Neural cell (in vitro differentiated cells): ENCODE measurements around the gene RUNX1. TPM values are rescaled to one million over a fixed set of nuclear protein-coding genes. Genes with fewer than 3 reads are reported as not detected.

Experiments used
- H2AFZ ChIP-seq: fragments of 200-600, 300-800 bp; sonication (generic), shearing (Covaris generic); 2 replicates; pipeline ENCODE4 v1.6.0; 2014; ENCODE audit warnings: low read depth, mild to moderate bottlenecking, antibody characterized with exemption, low read length, moderate library complexity
- H3F3A ChIP-seq: fragments of 200-600 bp; shearing (Covaris generic); 2 replicates; pipeline ENCODE4 v1.6.1; 2016; ENCODE audit warnings: mild to moderate bottlenecking, moderate library complexity, mixed read lengths, antibody characterized with exemption, low read length; ENCODE audit not compliant: insufficient read depth, poor library complexity, severe bottlenecking
- H3K27ac ChIP-seq: fragments of 200-600, 300-800 bp; sonication (generic), shearing (Covaris generic); 2 replicates; pipeline ENCODE4 v1.5.1; 2014; ENCODE audit warnings: mild to moderate bottlenecking, low read length, moderate library complexity
- H3K27me3 ChIP-seq: fragments of 300-800, 200-600 bp; sonication (generic), shearing (Covaris generic); 2 replicates; pipeline ENCODE4 v1.6.0; 2014; ENCODE audit warnings: mild to moderate bottlenecking, low read depth, low read length, moderate library complexity; ENCODE audit not compliant: insufficient read depth
- H3K36me3 ChIP-seq: fragments of 300-800, 200-600 bp; sonication (generic), shearing (Covaris generic); 2 replicates; pipeline ENCODE4 v1.5.1; 2014; ENCODE audit warnings: mild to moderate bottlenecking, antibody characterized with exemption, low read length, moderate library complexity; ENCODE audit not compliant: insufficient read depth
- H3K4me2 ChIP-seq: fragments of 300-800, 200-600 bp; sonication (generic), shearing (Covaris generic); 2 replicates; pipeline ENCODE4 v1.6.0; 2014; ENCODE audit warnings: mild to moderate bottlenecking, low read length
- H3K4me3 ChIP-seq: fragments of 300-800, 200-600 bp; sonication (generic), shearing (Covaris generic); 2 replicates; pipeline ENCODE4 v1.5.1; 2014; ENCODE audit warnings: mild to moderate bottlenecking, low read length, moderate library complexity
- H3K79me2 ChIP-seq: fragments of 200-600 bp; shearing (Covaris generic); replicated peaks from 2 replicates; pipeline ENCODE4 v1.6.0; 2014; ENCODE audit warnings: mild to moderate bottlenecking, low read length, moderate library complexity; ENCODE audit not compliant: insufficient read depth
- H3K9ac ChIP-seq: fragments of 300-800, 200-600 bp; sonication (generic), shearing (Covaris generic); 2 replicates; pipeline ENCODE4 v1.6.1; 2016; ENCODE audit warnings: mild to moderate bottlenecking, low read length, mixed read lengths
- H3K9me2 ChIP-seq: fragments of 200-600 bp; shearing (Covaris generic); 2 replicates; pipeline ENCODE4 v1.6.1; 2016; ENCODE audit warnings: mild to moderate bottlenecking, low read length, mixed read lengths; ENCODE audit not compliant: insufficient read depth
- H3K9me3 ChIP-seq: fragments of 200-600, 300-800 bp; sonication (generic), shearing (Covaris generic); 2 replicates; pipeline ENCODE4 v1.6.1; 2016; ENCODE audit warnings: mild to moderate bottlenecking, mixed run types, low read length, moderate library complexity, mixed read lengths
- H4K20me1 ChIP-seq: fragments of 200-600 bp; shearing (Covaris generic); 2 replicates; pipeline ENCODE4 v1.6.1; 2016; ENCODE audit warnings: mild to moderate bottlenecking, mixed run types; ENCODE audit not compliant: insufficient read depth
- CTCF ChIP-seq: fragments of 450-650 bp; IDR thresholded peaks from 2 replicates; pipeline ENCODE4 v1.5.1; 2014; ENCODE audit warnings: antibody characterized with exemption, mild to moderate bottlenecking, moderate library complexity; ENCODE audit not compliant: poor library complexity, severe bottlenecking
- EP300 ChIP-seq: fragments of 450-650 bp; conservative IDR thresholded peaks from 2 replicates; pipeline ENCODE4 v1.6.1; 2014; ENCODE audit warnings: antibody characterized with exemption, mild to moderate bottlenecking, moderate library complexity; ENCODE audit not compliant: poor library complexity, severe bottlenecking
- EZH2 ChIP-seq: fragments of 200-600, 300-800 bp; shearing (Covaris generic), sonication (generic); IDR thresholded peaks from 2 replicates; pipeline ENCODE4 v1.6.1; 2014; ENCODE audit warnings: antibody characterized with exemption, low read length, borderline replicate concordance, mild to moderate bottlenecking; ENCODE audit not compliant: insufficient read depth, poor library complexity, severe bottlenecking
- MXI1 ChIP-seq: fragments of 450-650 bp; conservative IDR thresholded peaks from 2 replicates; pipeline ENCODE4 v1.6.1; 2014; ENCODE audit warnings: antibody characterized with exemption, mild to moderate bottlenecking; ENCODE audit not compliant: poor library complexity, severe bottlenecking
- POLR2AphosphoS5 ChIP-seq: IDR thresholded peaks from 2 replicates; pipeline ENCODE4 v1.6.1; 2012
- RAD21 ChIP-seq: fragments of 450-650 bp; conservative IDR thresholded peaks from 2 replicates; pipeline ENCODE4 v1.6.1; 2014; ENCODE audit warnings: antibody characterized with exemption, mild to moderate bottlenecking, moderate library complexity
- REST ChIP-seq: IDR thresholded peaks from 2 replicates; pipeline ENCODE4 v1.6.1; 2012; ENCODE audit warnings: borderline replicate concordance
- SMC3 ChIP-seq: fragments of 450-650 bp; conservative IDR thresholded peaks from 2 replicates; pipeline ENCODE4 v1.6.1; 2014; ENCODE audit warnings: antibody characterized with exemption, mild to moderate bottlenecking, moderate library complexity; ENCODE audit not compliant: poor library complexity
- TAF1 ChIP-seq: IDR thresholded peaks from 2 replicates; pipeline ENCODE4 v1.6.1; 2012; ENCODE audit warnings: low read depth
- polyA plus RNA-seq: library from polyadenylated mRNA; depleted of rRNA; stranded (reverse); fragments of >200 nt; gene quantifications from 2 replicates; pipeline ENCODE4 v1.2.3, GENCODE V29; 2014

RUNX1 gene
- polyA plus RNA-seq, 1 donor from 2014 or later, result not detected

- Histone ChIP-seq H3K9me2 (no peaks in the 10 kb centered on the region), H3K4me2 (no peak overlapping the region), H2AFZ (no peak overlapping the region), H3K9ac (no peak overlapping the region), H3F3A (no peaks in the 10 kb centered on the region), H3K4me3 (no peak overlapping the region), H3K9me3 (no peaks in the 10 kb centered on the region), H3K27ac (no peak overlapping the region), H4K20me1 (no peaks in the 10 kb centered on the region), H3K79me2 (no peaks in the 10 kb centered on the region), H3K27me3 (no peaks in the 10 kb centered on the region), H3K36me3 (no peaks in the 10 kb centered on the region)
- TF ChIP-seq TAF1, result no peak
- no peak for TF ChIP-seq EZH2
- TF ChIP-seq RAD21, result no peak
- no peak for TF ChIP-seq SMC3
- no peak for TF ChIP-seq POLR2AphosphoS5
- no peak for TF ChIP-seq MXI1
- no peak for TF ChIP-seq EP300
- no peak for TF ChIP-seq REST
- no peak for TF ChIP-seq CTCF
Observed at GRCh38 chr21:34959607-34960006, 89.5 kb downstream of the RUNX1 start.

GRCh38 chr21:34958040-34958439, 91.1 kb downstream of the RUNX1 start:
- no peak overlapping the region for H3K9ac ChIP-seq
- no peaks in the 10 kb centered on the region for H3K79me2 ChIP-seq
- no peaks in the 10 kb centered on the region for H3K9me3 ChIP-seq
- H3F3A ChIP-seq, result no peaks in the 10 kb centered on the region
- H3K27ac ChIP-seq, result no peak overlapping the region
- H3K27me3 ChIP-seq, result no peaks in the 10 kb centered on the region
- no peak for TF ChIP-seq CTCF
- no peak for TF ChIP-seq RAD21
- TF ChIP-seq EZH2, result no peak
- no peak for TF ChIP-seq REST
- no peak for TF ChIP-seq TAF1
- no peak for TF ChIP-seq POLR2AphosphoS5
- no peak for TF ChIP-seq SMC3
- TF ChIP-seq MXI1, result no peak
- no peak for TF ChIP-seq EP300
- no peaks in the 10 kb centered on the region for H4K20me1 ChIP-seq
- no peaks in the 10 kb centered on the region for H3K9me2 ChIP-seq
- H3K4me3 ChIP-seq, result no peak overlapping the region
- H2AFZ ChIP-seq, result no peak overlapping the region
- H3K36me3 ChIP-seq, result no peaks in the 10 kb centered on the region
- H3K4me2 ChIP-seq, result no peak overlapping the region
